Measurements from ENCODE around the gene MEF2B.
A peak's percentile ranks its signal among the peaks of the same experiment; 100 is the strongest.
"Not testable (repeated sequence)": the region's sequence is repeated elsewhere in the genome, so short reads cannot be mapped to it uniquely, and the experiment has no call there.

MEF2B gene

DNA sequence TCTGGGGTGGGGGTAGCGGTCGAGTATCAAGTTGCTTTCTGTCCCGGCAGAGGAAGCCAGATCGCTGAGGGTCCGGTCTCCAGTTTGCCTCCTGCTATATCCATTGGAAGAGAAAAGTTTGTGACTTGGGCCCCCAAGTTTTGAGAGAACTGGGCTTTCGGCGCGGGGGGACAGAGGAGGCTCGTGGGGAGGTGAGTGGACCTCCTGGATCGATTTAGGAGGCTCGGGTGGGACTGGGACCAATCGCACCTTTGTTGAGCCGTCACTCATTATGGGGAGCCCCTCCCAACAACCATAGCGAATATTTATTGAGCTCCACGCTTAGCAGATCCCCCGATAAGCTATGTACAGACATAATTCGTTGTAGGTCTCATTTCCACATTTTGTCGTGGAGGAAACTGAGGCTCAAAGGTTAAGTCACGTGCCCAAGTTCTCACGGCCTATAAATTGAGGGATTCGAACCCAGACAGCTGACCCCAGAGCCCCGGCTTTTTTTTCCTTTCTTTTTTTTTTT, 22.9 kb upstream of the MEF2B start:
- DNase-seq = no peak

DNA sequence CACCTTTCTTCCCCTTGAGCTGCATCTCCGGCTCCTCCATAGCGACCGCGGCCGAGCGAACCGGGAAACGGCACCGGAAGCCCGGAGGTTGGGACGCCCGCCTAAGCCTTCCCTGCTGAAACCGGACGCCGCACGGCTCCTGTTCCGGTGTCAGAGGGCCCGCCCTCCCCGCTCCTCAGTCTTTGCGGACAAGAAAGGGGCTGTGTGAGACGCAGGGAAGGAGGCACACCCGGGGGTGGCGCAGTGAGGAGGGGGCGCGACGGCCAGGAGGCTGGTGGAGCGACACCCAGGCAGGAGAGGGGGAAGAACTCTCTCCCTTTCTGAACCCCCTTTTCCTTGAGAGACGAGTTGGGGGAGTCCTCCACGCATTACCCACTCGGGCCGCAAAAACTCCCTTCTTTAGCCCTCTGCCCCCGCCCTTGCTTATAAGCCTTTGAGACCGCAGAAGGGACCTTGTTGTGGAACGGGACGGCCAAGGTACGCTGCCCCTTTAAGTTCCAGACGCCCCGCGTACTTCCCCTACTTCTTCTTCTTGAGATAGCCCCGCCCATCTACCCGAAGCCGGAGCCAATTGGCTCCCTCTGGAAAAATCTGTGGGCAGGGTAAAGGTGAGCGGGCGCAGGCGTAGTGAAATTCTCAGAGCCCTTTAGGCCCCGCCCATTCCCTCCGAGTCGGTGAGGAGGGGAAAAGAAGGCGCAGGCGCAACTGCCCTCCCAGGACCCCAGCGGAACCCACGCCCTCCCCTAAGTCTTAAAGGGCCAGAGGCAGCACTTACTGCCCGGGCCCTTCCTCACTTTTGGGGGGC, 22.2 kb upstream of the MEF2B start, which contains the start of the genes BORCS8 and RFXANK:
BORCS8 (minus strand) TSS at position 75 of the 805 bp plus-strand sequence; CDS start at position 40, 35 bp downstream.
RFXANK (plus strand) TSS at position 181 of the 805 bp plus-strand sequence. CDS start 1,689 bp downstream, outside the sequence.
- DNase-seq = peak; percentile 91

GRCh38 chr19:19191768-19192077, 21.7 kb upstream of the MEF2B start:
- no peak for DNase-seq

GRCh38 chr19:19186742-19187141, 16.7 kb upstream of the MEF2B start:
- no peak for DNase-seq

DNA sequence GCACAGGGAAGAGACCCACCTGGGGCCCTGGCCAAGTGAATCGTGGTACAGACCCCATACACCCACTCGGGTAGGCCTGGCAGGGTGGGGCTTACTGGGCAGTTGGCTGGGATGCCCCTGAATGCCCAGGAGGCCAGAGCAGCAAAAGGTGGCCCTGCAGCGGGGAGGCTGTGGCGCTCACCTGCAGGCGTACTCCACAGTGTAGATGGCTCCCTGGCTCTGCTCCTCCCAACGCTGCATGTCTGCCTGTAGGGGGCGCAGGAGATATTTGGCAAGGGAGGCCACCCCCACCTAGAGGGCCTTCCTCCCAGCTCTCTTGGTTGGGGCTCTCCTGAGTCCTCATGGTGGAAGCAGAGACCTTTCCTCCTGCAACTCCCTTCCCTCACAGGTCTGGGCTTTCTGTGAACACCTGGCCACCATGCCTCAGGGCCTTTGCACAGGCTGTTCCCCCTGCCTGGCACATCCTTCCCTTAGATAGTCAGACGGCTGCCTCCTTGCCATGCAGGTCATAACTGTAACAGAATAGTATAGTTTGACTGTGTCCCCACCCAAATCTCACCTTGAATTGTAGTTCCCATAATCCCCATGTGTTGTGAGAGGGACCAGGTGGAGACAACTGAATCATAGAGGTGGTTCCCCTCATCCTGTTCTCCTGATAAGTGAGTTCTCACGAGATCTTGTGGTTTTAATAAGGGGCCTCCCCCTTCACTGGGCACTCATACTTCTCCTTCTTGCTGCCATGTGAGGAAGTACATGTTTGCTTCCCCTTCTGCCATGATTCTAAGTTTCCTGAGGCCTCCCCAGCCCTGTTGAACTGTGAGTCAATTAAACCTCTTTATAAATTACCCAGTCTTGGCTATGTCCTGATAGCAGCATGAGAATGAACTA, 16.0 kb upstream of the MEF2B start:
- DNase-seq = peak; percentile 9

DNA sequence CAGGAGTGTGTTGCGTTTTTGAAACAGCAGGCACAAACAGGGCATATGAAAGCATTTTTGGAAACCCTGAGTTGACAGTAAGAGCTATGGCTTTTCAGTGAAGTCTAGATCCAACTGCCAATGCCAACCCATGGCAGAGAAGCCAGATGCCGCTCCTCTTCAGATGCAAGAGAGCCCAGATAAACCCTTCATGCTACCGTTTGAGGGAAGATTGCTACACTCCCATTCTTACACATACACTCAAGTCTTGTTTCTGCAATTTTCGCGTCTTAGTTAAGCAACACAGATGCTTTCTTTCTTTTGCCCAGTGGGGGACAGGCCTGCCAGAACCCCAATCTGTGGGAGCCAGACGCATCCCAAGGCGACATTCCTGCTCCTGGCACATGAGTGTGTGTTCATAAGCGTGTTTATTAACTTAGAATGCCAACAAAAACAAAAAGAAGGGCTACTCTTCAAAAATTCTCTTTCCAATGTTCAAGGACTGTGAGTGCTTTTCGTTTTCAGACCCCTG, 11.5 kb upstream of the MEF2B start:
- no peak for DNase-seq

- no peak for DNase-seq
Observed at GRCh38 chr19:19179548-19180441, 9.7 kb upstream of the MEF2B start.

GRCh38 chr19:19176950-19177349, 6.9 kb upstream of the MEF2B start:
- DNase-seq = no peak

DNA sequence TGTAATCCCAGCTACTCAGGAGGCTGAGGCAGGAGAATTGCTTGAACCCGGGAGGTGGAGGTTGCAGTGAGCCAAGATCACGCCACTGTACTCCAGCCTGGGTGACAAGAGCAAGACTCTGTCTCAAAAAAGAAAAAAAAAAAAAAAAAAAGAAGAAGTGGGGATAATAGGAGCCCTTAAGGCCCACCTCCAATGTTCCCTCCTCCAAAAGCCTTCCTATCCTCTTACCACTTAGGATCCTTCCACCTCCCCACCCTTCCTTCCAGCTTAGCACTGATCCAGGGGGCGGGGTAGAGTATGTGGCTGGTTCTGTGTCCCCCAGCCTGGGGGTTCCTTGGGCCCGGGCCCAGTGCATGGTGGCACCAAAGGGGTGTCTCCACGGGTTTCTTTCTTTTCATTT, 3.2 kb upstream of the MEF2B start:
- DNase-seq = not testable (repeated sequence)

- no peak for DNase-seq
Observed at GRCh38 chr19:19171821-19172532, 1.9 kb upstream of the MEF2B start.

DNA sequence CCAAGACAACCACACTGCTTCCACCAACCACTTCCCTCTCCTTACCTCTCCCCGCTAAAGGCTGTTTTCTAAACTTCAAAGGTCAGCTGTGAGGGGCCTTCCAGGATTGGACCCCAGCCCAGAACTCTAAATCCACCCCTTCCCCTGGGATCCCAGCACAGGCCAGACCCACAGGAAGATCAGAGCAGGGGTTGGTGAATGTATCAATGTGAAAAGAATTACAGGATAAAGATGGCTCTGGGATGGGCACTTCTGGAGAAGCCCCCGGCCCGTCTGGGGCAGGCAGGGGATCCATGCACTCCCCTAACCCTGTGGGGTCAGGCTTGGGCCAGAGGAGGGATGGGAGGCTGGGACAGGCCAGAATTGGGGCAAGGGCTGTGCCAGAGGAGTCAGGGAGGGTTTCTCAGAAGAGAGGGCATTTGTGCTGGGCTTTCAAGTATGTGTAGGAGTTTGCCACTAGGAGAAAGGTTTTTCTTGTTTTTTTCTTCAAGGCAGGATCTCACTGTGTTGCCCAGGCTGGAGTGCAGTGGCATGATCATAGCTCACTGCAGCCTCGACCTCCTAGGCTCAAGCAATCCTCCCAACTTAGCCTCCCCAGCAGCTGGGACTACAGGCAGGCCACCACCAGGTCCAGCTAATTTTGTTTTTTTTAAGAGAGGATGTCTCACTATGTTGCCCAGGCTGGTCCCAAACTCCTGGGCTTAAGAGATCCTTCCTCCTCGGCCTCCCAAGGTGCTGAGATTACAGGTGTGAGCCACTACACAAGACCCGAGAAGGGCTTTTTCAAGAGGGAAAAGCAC, 1.0 kb upstream of the MEF2B start:
- no peak for DNase-seq

- DNase-seq = no peak
Observed at GRCh38 chr19:19169236-19170052, 619 bp downstream of the MEF2B start.

DNA sequence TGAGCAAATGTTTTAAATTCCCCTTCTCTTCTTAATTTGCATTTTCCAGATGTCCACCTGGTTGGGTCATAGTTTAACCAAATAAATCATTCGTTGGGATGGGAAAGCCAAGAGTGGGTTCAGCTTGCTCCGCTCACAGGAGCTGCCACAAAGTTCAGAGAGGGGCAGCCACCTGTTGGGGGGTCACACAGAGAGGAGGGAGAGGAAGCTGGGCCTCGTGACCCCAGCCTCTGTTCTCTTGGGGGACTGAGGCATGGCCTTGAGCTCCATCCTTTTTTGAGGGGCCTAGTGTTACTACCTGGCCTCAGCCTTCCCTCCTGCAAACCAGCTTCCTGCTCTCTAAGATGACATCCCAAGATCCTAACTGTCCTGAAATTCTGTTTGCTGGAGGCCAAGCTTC, 2.5 kb downstream of the MEF2B start:
- no peak for DNase-seq

DNA sequence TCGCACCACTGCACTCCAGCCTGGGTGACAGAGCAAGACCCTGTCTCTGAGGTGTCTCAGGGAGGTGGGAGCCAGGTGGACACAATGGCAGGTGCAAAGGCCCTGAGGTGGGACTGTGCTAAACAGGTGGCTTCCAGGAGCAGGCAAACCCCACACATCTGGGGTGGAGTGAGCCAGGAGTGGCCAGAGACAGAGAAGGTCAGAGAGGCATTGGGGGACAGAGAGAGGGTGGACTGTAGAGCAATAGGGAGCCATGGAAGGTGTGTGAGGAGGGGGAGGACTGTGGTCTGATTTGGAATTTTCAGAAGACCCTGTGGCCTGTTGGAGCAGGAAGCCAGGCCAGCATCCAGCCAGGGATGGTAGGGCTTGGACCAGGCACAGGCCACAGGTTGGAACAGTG, 4.7 kb downstream of the MEF2B start:
- DNase-seq = no peak

DNA sequence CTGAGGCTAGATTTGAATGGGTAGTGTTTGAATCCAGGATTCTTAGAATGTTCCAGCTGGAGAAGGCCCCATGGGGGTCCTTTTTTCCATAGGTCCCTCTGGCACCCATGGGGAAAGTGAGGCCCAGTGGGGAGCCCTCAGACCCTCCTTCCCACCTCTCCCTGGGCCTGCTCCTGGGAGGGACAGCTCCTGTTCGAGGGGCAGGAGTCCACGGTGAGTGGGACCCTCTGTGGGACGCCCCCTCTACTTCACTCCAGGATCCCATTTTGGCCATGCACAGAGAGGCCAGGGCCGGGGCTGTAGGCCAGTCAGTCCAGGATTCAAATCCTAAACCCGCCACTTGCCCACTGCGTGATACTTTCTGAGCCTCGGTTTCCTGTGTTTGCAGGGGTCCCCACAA, 7.6 kb downstream of the MEF2B start:
- no peak for DNase-seq

GRCh38 chr19:19160461-19161035, 9.5 kb downstream of the MEF2B start:
- no peak for DNase-seq

- DNase-seq = no peak
Observed at GRCh38 chr19:19159534-19159933, 10.5 kb downstream of the MEF2B start.

DNA sequence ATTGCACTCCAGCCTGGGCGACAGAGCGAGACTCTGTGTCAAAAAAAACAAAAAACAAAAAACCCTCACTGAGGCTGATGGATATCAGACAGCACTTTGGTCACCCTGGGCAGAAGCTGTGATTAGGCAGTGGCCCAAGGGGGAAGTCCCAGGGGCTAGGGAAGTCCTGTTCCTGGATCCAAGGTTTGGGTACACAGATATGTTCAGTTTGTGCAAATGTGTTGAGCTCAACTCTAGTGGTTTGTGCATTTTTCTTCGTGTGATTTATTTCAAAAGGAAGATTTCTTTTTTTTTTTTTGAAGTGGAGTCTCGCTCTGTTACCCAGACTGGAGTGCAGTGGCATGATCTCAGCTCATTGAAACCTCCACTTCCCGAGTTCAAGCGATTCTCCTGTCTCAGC, 12.3 kb downstream of the MEF2B start:
- DNase-seq = no peak

- no peak for DNase-seq
Observed at GRCh38 chr19:19155495-19156219, 14.4 kb downstream of the MEF2B start.

Measured in NCI-H526 treated with DMSO at 0.1 percent for 48 hours (cell line).